Stimulated activated naive CD8-positive, alpha-beta T cell treated with anti-CD3 and anti-CD28 coated beads, Interleukin-15, Interleukin-2, amounts not matched to agents 100 ng/mL and 50 ng/mL, for 24 hours (primary cell): ENCODE measurements around the gene OR13C8.
"Not testable (repeated sequence)": the region's sequence is repeated elsewhere in the genome, so short reads cannot be mapped to it uniquely, and the experiment has no call there.

ENCODE experiments used
- H3K27ac Mint-ChIP-seq: one replicate; pipeline ENCODE4 v1.8.0; 2021; ENCODE audit warnings: mild to moderate bottlenecking, mixed read lengths
- H3K27me3 Mint-ChIP-seq: one replicate; pipeline ENCODE4 v1.8.0; 2021; ENCODE audit warnings: mixed read lengths
- H3K36me3 Mint-ChIP-seq: one replicate; pipeline ENCODE4 v1.8.0; 2021; ENCODE audit warnings: low read depth, mixed read lengths
- H3K4me1 Mint-ChIP-seq: one replicate; pipeline ENCODE4 v1.8.0; 2021; ENCODE audit warnings: low read depth, mixed read lengths
- H3K4me3 Mint-ChIP-seq: one replicate; pipeline ENCODE4 v1.8.0; 2021; ENCODE audit warnings: mild to moderate bottlenecking, mixed read lengths
- H3K9me3 Mint-ChIP-seq: one replicate; pipeline ENCODE4 v1.8.0; 2021; ENCODE audit warnings: mixed read lengths

The OR13C8 gene

GRCh38 chr9:104568868-104569267, at the start of gene OR13C8:
Gene OR13C8, plus strand, starts transcription at chr9:104569168. Its CDS starts 0 bp downstream, at chr9:104569168.
- Mint-ChIP-seq H3K9me3 (peaks cover 29% of the 10 kb centered on the region), H3K27me3 (no peaks in the 10 kb centered on the region), H3K4me1 (no peaks in the 10 kb centered on the region), H3K36me3 (no peaks in the 10 kb centered on the region), H3K27ac (no peak within 1 kb of the TSS), H3K4me3 (no peak within 1 kb of the TSS)

GRCh38 chr9:104520241-104520640, 48.7 kb upstream of the OR13C8 start:
- not testable (repeated sequence) for H3K4me3 Mint-ChIP-seq, H3K36me3 Mint-ChIP-seq, H3K9me3 Mint-ChIP-seq, H3K27me3 Mint-ChIP-seq, H3K27ac Mint-ChIP-seq, H3K4me1 Mint-ChIP-seq

- Mint-ChIP-seq H3K27me3 (no peaks in the 10 kb centered on the region), H3K36me3 (no peaks in the 10 kb centered on the region), H3K4me1 (no peaks in the 10 kb centered on the region), H3K9me3 (no peaks in the 10 kb centered on the region), H3K4me3 (no peak within 1 kb of the TSS), H3K27ac (no peak within 1 kb of the TSS)
Measured at GRCh38 chr9:104527109-104527508, 41.9 kb upstream of the OR13C8 start, which contains the start of gene OR13C4. Gene OR13C4, minus strand, starts transcription at chr9:104527209. Its CDS starts 0 bp downstream, at chr9:104527209.

- Mint-ChIP-seq H3K27me3 (no peaks in the 10 kb centered on the region), H3K4me3 (no peak within 1 kb of the TSS), H3K4me1 (no peaks in the 10 kb centered on the region), H3K36me3 (no peaks in the 10 kb centered on the region), H3K9me3 (peaks cover 5% of the 10 kb centered on the region), H3K27ac (no peak within 1 kb of the TSS)
Measured at GRCh38 chr9:104536756-104537155, 32.2 kb upstream of the OR13C8 start, which contains the start of gene OR13C3. Gene OR13C3, minus strand, starts transcription at chr9:104536856. Its CDS starts 133 bp downstream, at chr9:104536723.

GRCh38 chr9:104539275-104539674, 29.7 kb upstream of the OR13C8 start:
- H3K36me3 Mint-ChIP-seq, result no peaks in the 10 kb centered on the region
- no peaks in the 10 kb centered on the region for H3K4me1 Mint-ChIP-seq
- H3K9me3 Mint-ChIP-seq, result peaks cover 5% of the 10 kb centered on the region
- H3K27ac Mint-ChIP-seq, result no peak overlapping the region
- no peak overlapping the region for H3K4me3 Mint-ChIP-seq
- no peaks in the 10 kb centered on the region for H3K27me3 Mint-ChIP-seq

GRCh38 chr9:104544644-104545043, 24.3 kb upstream of the OR13C8 start:
- Mint-ChIP-seq H3K4me1 (no peaks in the 10 kb centered on the region), H3K36me3 (no peaks in the 10 kb centered on the region), H3K4me3 (no peak overlapping the region), H3K27ac (no peak overlapping the region), H3K27me3 (no peaks in the 10 kb centered on the region), H3K9me3 (no peaks in the 10 kb centered on the region)

- H3K9me3 Mint-ChIP-seq, result peaks cover 6% of the 10 kb centered on the region
- H3K27ac Mint-ChIP-seq, result no peak overlapping the region
- H3K4me1 Mint-ChIP-seq, result no peaks in the 10 kb centered on the region
- H3K4me3 Mint-ChIP-seq, result no peak overlapping the region
- no peaks in the 10 kb centered on the region for H3K36me3 Mint-ChIP-seq
- no peaks in the 10 kb centered on the region for H3K27me3 Mint-ChIP-seq
Measured at GRCh38 chr9:104553261-104553660, 15.7 kb upstream of the OR13C8 start.

GRCh38 chr9:104555521-104555920, 13.4 kb upstream of the OR13C8 start:
- Mint-ChIP-seq H3K27ac (no peak overlapping the region), H3K4me1 (no peaks in the 10 kb centered on the region), H3K36me3 (no peaks in the 10 kb centered on the region), H3K9me3 (peaks cover 10% of the 10 kb centered on the region), H3K4me3 (no peak overlapping the region), H3K27me3 (no peaks in the 10 kb centered on the region)

- no peak overlapping the region for H3K4me3 Mint-ChIP-seq
- no peak overlapping the region for H3K27ac Mint-ChIP-seq
- no peaks in the 10 kb centered on the region for H3K4me1 Mint-ChIP-seq
- no peaks in the 10 kb centered on the region for H3K36me3 Mint-ChIP-seq
- H3K9me3 Mint-ChIP-seq, result peaks cover 10% of the 10 kb centered on the region
- H3K27me3 Mint-ChIP-seq, result no peaks in the 10 kb centered on the region
Measured at GRCh38 chr9:104556830-104557634, 11.9 kb upstream of the OR13C8 start.

- Mint-ChIP-seq H3K27ac (no peak overlapping the region), H3K36me3 (no peaks in the 10 kb centered on the region), H3K4me3 (no peak overlapping the region), H3K27me3 (no peaks in the 10 kb centered on the region), H3K9me3 (peaks cover 2% of the 10 kb centered on the region), H3K4me1 (no peaks in the 10 kb centered on the region)
Measured at GRCh38 chr9:104564358-104564757, 4.6 kb upstream of the OR13C8 start.

- no peak overlapping the region for H3K27ac Mint-ChIP-seq
- peaks cover 29% of the 10 kb centered on the region for H3K9me3 Mint-ChIP-seq
- no peaks in the 10 kb centered on the region for H3K4me1 Mint-ChIP-seq
- H3K36me3 Mint-ChIP-seq, result no peaks in the 10 kb centered on the region
- no peak overlapping the region for H3K4me3 Mint-ChIP-seq
- H3K27me3 Mint-ChIP-seq, result no peaks in the 10 kb centered on the region
Measured at GRCh38 chr9:104572612-104573011, 3.6 kb downstream of the OR13C8 start.

- no peaks in the 10 kb centered on the region for H3K36me3 Mint-ChIP-seq
- H3K4me3 Mint-ChIP-seq, result no peak overlapping the region
- H3K9me3 Mint-ChIP-seq, result peaks cover 22% of the 10 kb centered on the region
- no peak overlapping the region for H3K27ac Mint-ChIP-seq
- no peaks in the 10 kb centered on the region for H3K4me1 Mint-ChIP-seq
- H3K27me3 Mint-ChIP-seq, result no peaks in the 10 kb centered on the region
Measured at GRCh38 chr9:104575456-104575855, 6.5 kb downstream of the OR13C8 start.

- H3K36me3 Mint-ChIP-seq, result no peaks in the 10 kb centered on the region
- no peak overlapping the region for H3K4me3 Mint-ChIP-seq
- H3K9me3 Mint-ChIP-seq, result peaks cover 13% of the 10 kb centered on the region
- H3K27ac Mint-ChIP-seq, result no peak overlapping the region
- no peaks in the 10 kb centered on the region for H3K4me1 Mint-ChIP-seq
- H3K27me3 Mint-ChIP-seq, result no peaks in the 10 kb centered on the region
Measured at GRCh38 chr9:104577263-104577662, 8.3 kb downstream of the OR13C8 start.

GRCh38 chr9:104580562-104580961, 11.6 kb downstream of the OR13C8 start:
- H3K36me3 Mint-ChIP-seq, result no peaks in the 10 kb centered on the region
- no peaks in the 10 kb centered on the region for H3K9me3 Mint-ChIP-seq
- H3K4me1 Mint-ChIP-seq, result no peaks in the 10 kb centered on the region
- no peaks in the 10 kb centered on the region for H3K27me3 Mint-ChIP-seq
- no peak overlapping the region for H3K4me3 Mint-ChIP-seq
- H3K27ac Mint-ChIP-seq, result no peak overlapping the region

- no peak overlapping the region for H3K27ac Mint-ChIP-seq
Measured at GRCh38 chr9:104586496-104587180, 17.7 kb downstream of the OR13C8 start.

More at GRCh38 chr9:104586496-104587180, 17.7 kb downstream of the OR13C8 start:
- H3K36me3 Mint-ChIP-seq, result no peaks in the 10 kb centered on the region
- peaks cover 4% of the 10 kb centered on the region for H3K9me3 Mint-ChIP-seq
- H3K4me1 Mint-ChIP-seq, result no peaks in the 10 kb centered on the region
- no peak overlapping the region for H3K4me3 Mint-ChIP-seq
- H3K27me3 Mint-ChIP-seq, result no peaks in the 10 kb centered on the region
